GM10266 (cell line): ENCODE results near the gene SHROOM2.

ENCODE experiments used
- DNase-seq: peaks from one replicate; pipeline ENCODE4 v3.0.0; 2012; ENCODE audit errors: extremely low spot score
- CTCF ChIP-seq: IDR thresholded peaks from 2 replicates; pipeline ENCODE4 v1.5.1; 2012; ENCODE audit warnings: mild to moderate bottlenecking, low read depth; ENCODE audit not compliant: control insufficient read depth, insufficient read depth; ENCODE audit errors: missing control alignments

The SHROOM2 gene

GRCh38 chrX:9875801-9876200 lies 89.6 kb downstream of the SHROOM2 start:
- DNase-seq, result no peak
- no peak for TF ChIP-seq CTCF

GRCh38 chrX:9876201-9876600 lies 90.0 kb downstream of the SHROOM2 start:
- TF ChIP-seq CTCF, result no peak
- DNase-seq, result no peak

- no peak for TF ChIP-seq CTCF
- DNase-seq, result no peak
These were observed 92.1 kb downstream of the SHROOM2 start for GRCh38 chrX:9878146-9878820.

GRCh38 chrX:9880237-9880636 lies 94.0 kb downstream of the SHROOM2 start:
- no peak for DNase-seq
- no peak for TF ChIP-seq CTCF

- no peak for DNase-seq
- TF ChIP-seq CTCF, result no peak
These were observed 94.6 kb downstream of the SHROOM2 start for GRCh38 chrX:9880870-9881269.

- no peak for TF ChIP-seq CTCF
- no peak for DNase-seq
These were observed 96.6 kb downstream of the SHROOM2 start for GRCh38 chrX:9882669-9883446.
